GM23338 (cell line): Measurements from ENCODE around the gene POLR1A.

Experiments
- CTCF ChIP-seq, 2 experiments: fragments of 200-600 bp in 1 of 2; sonication (generic) in 1 of 2; conservative IDR thresholded peaks; 2 replicates each; pipeline versions ENCODE4 v1.5.1 to v1.6.1; 2016 to 2017; ENCODE audit warnings: antibody characterized with exemption in 2 of 2, low read depth in 2 of 2, mild to moderate bottlenecking in 2 of 2, moderate library complexity in 1 of 2
- POLR2AphosphoS5 ChIP-seq: IDR thresholded peaks from 2 replicates; pipeline ENCODE4 v1.6.1; 2016; ENCODE audit warnings: antibody characterized with exemption, low read depth
- REST ChIP-seq: IDR thresholded peaks from one replicate; pipeline ENCODE4 v1.6.1; 2018; ENCODE audit warnings: antibody characterized with exemption; ENCODE audit not compliant: unreplicated experiment
- ZNF331 ChIP-seq: fragments of 250-450 bp; sonication (Bioruptor Pico); IDR thresholded peaks from 2 replicates; pipeline ENCODE4 v1.5.0; 2020; ENCODE audit warnings: low read depth, mild to moderate bottlenecking, moderate library complexity
- TF ChIP-seq, protein P1 (sequence below): fragments of 250-450 bp; sonication (Bioruptor Pico); IDR thresholded peaks from 2 replicates; pipeline ENCODE4 v1.5.0; 2020; ENCODE audit warnings: mild to moderate bottlenecking, moderate library complexity

GRCh38 chr2:86069783-86070339 is 35.8 kb downstream of the POLR1A start:
- TF ChIP-seq CTCF (conservative IDR thresholded peaks at IDR 0.05; ENCODE audit: low read depth in 2 of 2) = no peak
- TF ChIP-seq ZNF331 = no peak
- TF ChIP-seq, protein P1, sequence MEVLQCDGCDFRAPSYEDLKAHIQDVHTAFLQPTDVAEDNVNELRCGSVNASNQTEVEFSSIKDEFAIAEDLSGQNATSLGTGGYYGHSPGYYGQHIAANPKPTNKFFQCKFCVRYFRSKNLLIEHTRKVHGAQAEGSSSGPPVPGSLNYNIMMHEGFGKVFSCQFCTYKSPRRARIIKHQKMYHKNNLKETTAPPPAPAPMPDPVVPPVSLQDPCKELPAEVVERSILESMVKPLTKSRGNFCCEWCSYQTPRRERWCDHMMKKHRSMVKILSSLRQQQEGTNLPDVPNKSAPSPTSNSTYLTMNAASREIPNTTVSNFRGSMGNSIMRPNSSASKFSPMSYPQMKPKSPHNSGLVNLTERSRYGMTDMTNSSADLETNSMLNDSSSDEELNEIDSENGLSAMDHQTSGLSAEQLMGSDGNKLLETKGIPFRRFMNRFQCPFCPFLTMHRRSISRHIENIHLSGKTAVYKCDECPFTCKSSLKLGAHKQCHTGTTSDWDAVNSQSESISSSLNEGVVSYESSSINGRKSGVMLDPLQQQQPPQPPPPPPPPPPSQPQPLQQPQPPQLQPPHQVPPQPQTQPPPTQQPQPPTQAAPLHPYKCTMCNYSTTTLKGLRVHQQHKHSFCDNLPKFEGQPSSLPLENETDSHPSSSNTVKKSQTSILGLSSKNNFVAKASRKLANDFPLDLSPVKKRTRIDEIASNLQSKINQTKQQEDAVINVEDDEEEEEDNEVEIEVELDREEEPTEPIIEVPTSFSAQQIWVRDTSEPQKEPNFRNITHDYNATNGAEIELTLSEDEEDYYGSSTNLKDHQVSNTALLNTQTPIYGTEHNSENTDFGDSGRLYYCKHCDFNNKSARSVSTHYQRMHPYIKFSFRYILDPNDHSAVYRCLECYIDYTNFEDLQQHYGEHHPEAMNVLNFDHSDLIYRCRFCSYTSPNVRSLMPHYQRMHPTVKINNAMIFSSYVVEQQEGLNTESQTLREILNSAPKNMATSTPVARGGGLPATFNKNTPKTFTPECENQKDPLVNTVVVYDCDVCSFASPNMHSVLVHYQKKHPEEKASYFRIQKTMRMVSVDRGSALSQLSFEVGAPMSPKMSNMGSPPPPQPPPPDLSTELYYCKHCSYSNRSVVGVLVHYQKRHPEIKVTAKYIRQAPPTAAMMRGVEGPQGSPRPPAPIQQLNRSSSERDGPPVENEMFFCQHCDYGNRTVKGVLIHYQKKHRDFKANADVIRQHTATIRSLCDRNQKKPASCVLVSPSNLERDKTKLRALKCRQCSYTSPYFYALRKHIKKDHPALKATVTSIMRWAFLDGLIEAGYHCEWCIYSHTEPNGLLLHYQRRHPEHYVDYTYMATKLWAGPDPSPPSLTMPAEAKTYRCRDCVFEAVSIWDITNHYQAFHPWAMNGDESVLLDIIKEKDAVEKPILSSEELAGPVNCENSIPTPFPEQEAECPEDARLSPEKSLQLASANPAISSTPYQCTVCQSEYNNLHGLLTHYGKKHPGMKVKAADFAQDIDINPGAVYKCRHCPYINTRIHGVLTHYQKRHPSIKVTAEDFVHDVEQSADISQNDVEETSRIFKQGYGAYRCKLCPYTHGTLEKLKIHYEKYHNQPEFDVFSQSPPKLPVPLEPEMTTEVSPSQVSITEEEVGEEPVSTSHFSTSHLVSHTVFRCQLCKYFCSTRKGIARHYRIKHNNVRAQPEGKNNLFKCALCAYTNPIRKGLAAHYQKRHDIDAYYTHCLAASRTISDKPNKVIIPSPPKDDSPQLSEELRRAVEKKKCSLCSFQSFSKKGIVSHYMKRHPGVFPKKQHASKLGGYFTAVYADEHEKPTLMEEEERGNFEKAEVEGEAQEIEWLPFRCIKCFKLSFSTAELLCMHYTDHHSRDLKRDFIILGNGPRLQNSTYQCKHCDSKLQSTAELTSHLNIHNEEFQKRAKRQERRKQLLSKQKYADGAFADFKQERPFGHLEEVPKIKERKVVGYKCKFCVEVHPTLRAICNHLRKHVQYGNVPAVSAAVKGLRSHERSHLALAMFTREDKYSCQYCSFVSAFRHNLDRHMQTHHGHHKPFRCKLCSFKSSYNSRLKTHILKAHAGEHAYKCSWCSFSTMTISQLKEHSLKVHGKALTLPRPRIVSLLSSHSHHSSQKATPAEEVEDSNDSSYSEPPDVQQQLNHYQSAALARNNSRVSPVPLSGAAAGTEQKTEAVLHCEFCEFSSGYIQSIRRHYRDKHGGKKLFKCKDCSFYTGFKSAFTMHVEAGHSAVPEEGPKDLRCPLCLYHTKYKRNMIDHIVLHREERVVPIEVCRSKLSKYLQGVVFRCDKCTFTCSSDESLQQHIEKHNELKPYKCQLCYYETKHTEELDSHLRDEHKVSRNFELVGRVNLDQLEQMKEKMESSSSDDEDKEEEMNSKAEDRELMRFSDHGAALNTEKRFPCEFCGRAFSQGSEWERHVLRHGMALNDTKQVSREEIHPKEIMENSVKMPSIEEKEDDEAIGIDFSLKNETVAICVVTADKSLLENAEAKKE (CRISPR knock-in tag) = no peak
- no peak for TF ChIP-seq REST
- TF ChIP-seq POLR2AphosphoS5 = no peak
